Transverse colon (tissue), 3 donors: Measurements from ENCODE around the gene DNAAF8.

Experiments
- EP300 ChIP-seq: sonication (generic); formaldehyde crosslinking; IDR thresholded peaks from one replicate; pipeline ENCODE4 v1.6.1; 2017; ENCODE audit warnings: antibody characterized with exemption, low read depth
- POLR2A ChIP-seq: fragments of 450-650 bp; IDR thresholded peaks from one replicate; pipeline ENCODE4 v1.6.1; 2016; ENCODE audit warnings: antibody characterized with exemption, mild to moderate bottlenecking, moderate library complexity
- TF ChIP-seq, protein P1 (sequence below), 5 experiments: fragments of 200-600 bp in 3 of 5; fragments of 450-650 bp in 2 of 5; sonication (generic) in 3 of 5; IDR thresholded peaks; 1 replicate in 2 of 5; 2 replicates in 3 of 5; pipeline ENCODE4 v1.5.1; 2016 to 2017; ENCODE audit warnings: antibody characterized with exemption in 5 of 5, inconsistent platforms in 3 of 5, mild to moderate bottlenecking in 2 of 5, moderate library complexity in 1 of 5

- TF ChIP-seq, protein P1, sequence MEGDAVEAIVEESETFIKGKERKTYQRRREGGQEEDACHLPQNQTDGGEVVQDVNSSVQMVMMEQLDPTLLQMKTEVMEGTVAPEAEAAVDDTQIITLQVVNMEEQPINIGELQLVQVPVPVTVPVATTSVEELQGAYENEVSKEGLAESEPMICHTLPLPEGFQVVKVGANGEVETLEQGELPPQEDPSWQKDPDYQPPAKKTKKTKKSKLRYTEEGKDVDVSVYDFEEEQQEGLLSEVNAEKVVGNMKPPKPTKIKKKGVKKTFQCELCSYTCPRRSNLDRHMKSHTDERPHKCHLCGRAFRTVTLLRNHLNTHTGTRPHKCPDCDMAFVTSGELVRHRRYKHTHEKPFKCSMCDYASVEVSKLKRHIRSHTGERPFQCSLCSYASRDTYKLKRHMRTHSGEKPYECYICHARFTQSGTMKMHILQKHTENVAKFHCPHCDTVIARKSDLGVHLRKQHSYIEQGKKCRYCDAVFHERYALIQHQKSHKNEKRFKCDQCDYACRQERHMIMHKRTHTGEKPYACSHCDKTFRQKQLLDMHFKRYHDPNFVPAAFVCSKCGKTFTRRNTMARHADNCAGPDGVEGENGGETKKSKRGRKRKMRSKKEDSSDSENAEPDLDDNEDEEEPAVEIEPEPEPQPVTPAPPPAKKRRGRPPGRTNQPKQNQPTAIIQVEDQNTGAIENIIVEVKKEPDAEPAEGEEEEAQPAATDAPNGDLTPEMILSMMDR (IDR thresholded peaks at IDR 0.05): no peak
- TF ChIP-seq EP300: no peak
- no peak for TF ChIP-seq POLR2A
Observed at GRCh38 chr16:4729876-4730275, 4.5 kb upstream of the DNAAF8 start.
